CD14-positive monocyte (primary cell): ENCODE results near the gene FAM168B. TPM values are rescaled to one million over a fixed set of nuclear protein-coding genes. Genes with fewer than 3 reads are reported as not detected.

ENCODE experiments used
- DNase-seq, 3 donors: peaks; one replicate each; pipeline ENCODE4 v3.0.0-alpha.2; 2011 to 2022
- H2AFZ ChIP-seq: 2 replicates; pipeline ENCODE4 v1.6.0; 2012; ENCODE audit warnings: mild to moderate bottlenecking, low read depth, low read length, inconsistent platforms; ENCODE audit not compliant: insufficient read depth, poor library complexity, severe bottlenecking
- H3K27ac ChIP-seq, 2 donors: 1 replicate in 1 of 2; 2 replicates in 1 of 2; pipeline ENCODE4 v1.5.1; 2012 to 2013; ENCODE audit warnings: low read length in 2 of 2, control low read depth in 1 of 2, inconsistent platforms in 1 of 2, low read depth in 1 of 2, mild to moderate bottlenecking in 1 of 2
- H3K27me3 ChIP-seq, 2 donors: one replicate each; pipeline versions ENCODE4 v1.6.0 to v1.6.1; 2011 to 2013; ENCODE audit warnings: low read length in 2 of 2; ENCODE audit not compliant: control insufficient read depth in 2 of 2, insufficient read depth in 2 of 2
- H3K36me3 ChIP-seq, 2 donors: replicated peaks in 1 of 2; 1 replicate in 1 of 2; 2 replicates in 1 of 2; pipeline versions ENCODE4 v1.5.1 to v1.6.1; 2012 to 2013; ENCODE audit warnings: low read length in 2 of 2, control low read depth in 1 of 2, inconsistent platforms in 1 of 2, mild to moderate bottlenecking in 1 of 2; ENCODE audit not compliant: insufficient read depth in 2 of 2, control insufficient read depth in 1 of 2
- H3K4me1 ChIP-seq, 2 donors: 1 replicate in 1 of 2; 2 replicates in 1 of 2; pipeline versions ENCODE4 v1.5.1 to v1.6.1; 2012 to 2013; ENCODE audit warnings: low read length in 2 of 2, control low read depth in 1 of 2, inconsistent platforms in 1 of 2, mild to moderate bottlenecking in 1 of 2, moderate library complexity in 1 of 2; ENCODE audit not compliant: insufficient read depth in 2 of 2, control insufficient read depth in 1 of 2
- H3K4me2 ChIP-seq: replicated peaks from 2 replicates; pipeline ENCODE3; 2012; ENCODE audit warnings: low read length, moderate library complexity, mild to moderate bottlenecking; ENCODE audit not compliant: poor library complexity, severe bottlenecking; ENCODE audit errors: extremely low read depth
- H3K4me3 ChIP-seq, 3 experiments: fragments of 200-600 bp in 1 of 3; sonication (generic) in 1 of 3; replicated peaks in 1 of 3; 1 replicate in 2 of 3; 2 replicates in 1 of 3; pipeline ENCODE4 v1.5.1; 2011 to 2013; ENCODE audit warnings: low read length in 3 of 3, mild to moderate bottlenecking in 3 of 3, control low read depth in 2 of 3, low read depth in 2 of 3, inconsistent platforms in 1 of 3, moderate library complexity in 1 of 3
- H3K79me2 ChIP-seq: 2 replicates; pipeline ENCODE4 v1.6.0; 2012; ENCODE audit warnings: mild to moderate bottlenecking, control low read depth, inconsistent platforms, low read length, moderate library complexity; ENCODE audit not compliant: insufficient read depth
- H3K9ac ChIP-seq: 2 replicates; pipeline ENCODE4 v1.6.0; 2017; ENCODE audit warnings: low read length, mild to moderate bottlenecking; ENCODE audit not compliant: insufficient read depth, poor library complexity, severe bottlenecking
- H3K9me3 ChIP-seq, 2 donors: replicated peaks in 1 of 2; 1 replicate in 1 of 2; 2 replicates in 1 of 2; pipeline versions ENCODE4 v1.5.1 to v1.6.1; 2012 to 2013; ENCODE audit warnings: low read length in 2 of 2, control low read depth in 1 of 2; ENCODE audit not compliant: control insufficient read depth in 1 of 2, insufficient read depth in 1 of 2
- H4K20me1 ChIP-seq: 2 replicates; pipeline ENCODE4 v1.6.0; 2012; ENCODE audit warnings: mild to moderate bottlenecking, low read length, control low read depth, moderate library complexity; ENCODE audit not compliant: insufficient read depth
- H3K27ac Mint-ChIP-seq, 7 donors: one replicate each; pipeline ENCODE4 v1.8.0; 2020; ENCODE audit warnings: mild to moderate bottlenecking in 7 of 7, mixed read lengths in 7 of 7, moderate library complexity in 6 of 7, inconsistent platforms in 2 of 7
- H3K27me3 Mint-ChIP-seq, 3 donors: one replicate each; pipeline ENCODE4 v1.8.0; 2021 to 2022; ENCODE audit warnings: low read depth in 3 of 3, mild to moderate bottlenecking in 3 of 3, mixed read lengths in 3 of 3, moderate library complexity in 3 of 3, inconsistent platforms in 1 of 3
- H3K36me3 Mint-ChIP-seq, 2 donors: one replicate each; pipeline ENCODE4 v1.8.0; 2020; ENCODE audit warnings: mixed read lengths in 2 of 2, inconsistent platforms in 1 of 2, mild to moderate bottlenecking in 1 of 2
- H3K4me1 Mint-ChIP-seq: one replicate; pipeline ENCODE4 v1.8.0; 2020; ENCODE audit warnings: mild to moderate bottlenecking, mixed read lengths
- H3K4me3 Mint-ChIP-seq, 2 donors: one replicate each; pipeline ENCODE4 v1.8.0; 2020; ENCODE audit warnings: mild to moderate bottlenecking in 2 of 2, mixed read lengths in 2 of 2, moderate library complexity in 1 of 2
- H3K9me3 Mint-ChIP-seq, 7 donors: one replicate each; pipeline ENCODE4 v1.8.0; 2020 to 2022; ENCODE audit warnings: mixed read lengths in 7 of 7, mild to moderate bottlenecking in 6 of 7, moderate library complexity in 6 of 7, inconsistent platforms in 2 of 7
- CTCF ChIP-seq: fragments of 200-600 bp; IDR thresholded peaks from one replicate; pipeline ENCODE4 v1.8.0; 2022; ENCODE audit warnings: antibody characterized with exemption, mild to moderate bottlenecking
- WGBS: methylation state at CpG from one replicate; pipeline ENCODE4 v1.1.5; 2013; ENCODE audit warnings: missing lambda C conversion rate; ENCODE audit not compliant: insufficient coverage; 5-methylcytosine and 5-hydroxymethylcytosine counted together
- intact Hi-C, 2 donors: fragments of 100-400 bp; cut with micrococcal nuclease; formaldehyde crosslinking; loops; one replicate each; pipeline versions ENCODE4 v1.15.0 to v1.15.1; 2023
- polyA minus RNA-seq: library from RNA; depleted of rRNA, polyadenylated mRNA; stranded (reverse); fragments of >200 nt; gene quantifications from 2 replicates; pipeline ENCODE4 v1.2.3, GENCODE V29; 2012
- polyA plus RNA-seq, 3 donors: library from polyadenylated mRNA; depleted of rRNA in 1 of 3; unstranded in 2 of 3; stranded (reverse) in 1 of 3; fragments of 300-500 nt in 2 of 3; fragments of >200 nt in 1 of 3; fragmentation: Illumina TruSeq in 2 of 3; gene quantifications; 1 replicate in 2 of 3; 2 replicates in 1 of 3; pipeline ENCODE4 v1.2.3, GENCODE V29; 2012 to 2021
- total RNA-seq, 12 experiments: library from RNA in 1 of 12; stranded (reverse) in 1 of 12; fragments of 120-200 nt in 1 of 12; gene quantifications; one replicate each; pipeline ENCODE4 v1.2.4 and lab custom pipeline; 2013 to 2026; ENCODE audit warnings: mixed read lengths in 6 of 12, inconsistent platforms in 1 of 12

The FAM168B gene
- total RNA-seq (2013), result 17.9 TPM
- polyA plus RNA-seq, result 10 to 100 TPM; 20.5 to 33.2 (median 22.6) TPM
- 20.4 and 29.0 TPM in 2 replicates for polyA minus RNA-seq
- 69.2 to 190 (median 122) reads per million in 11 experiments for total RNA-seq (lab: John Stamatoyannopoulos, UW)

GRCh38 chr2:131093006-131093695, at the start of gene FAM168B:
FAM168B (minus strand) TSS chr2:131093460; CDS start chr2:131082646, 10,814 bp downstream.
- Histone ChIP-seq H3K4me3 (peak within 1 kb of the TSS; percentile 56 to 97 (median 80)), H3K9me3 (no peaks in the 10 kb centered on the region), H3K79me2 (peaks cover 48% of the 10 kb centered on the region), H3K9ac (peak within 1 kb of the TSS; percentile 85), H3K27ac (peak within 1 kb of the TSS; percentile 88 to 91), H4K20me1 (peaks cover 47% of the 10 kb centered on the region), H3K27me3 (no peaks in the 10 kb centered on the region), H3K36me3 (peaks cover 5 to 11% of the 10 kb centered on the region in 2 donors), H3K4me2 (peak within 1 kb of the TSS; percentile 72), H2AFZ (peak within 1 kb of the TSS; percentile 97), H3K4me1 (peaks cover 12 to 19% of the 10 kb centered on the region in 2 donors)
- H3K36me3 Mint-ChIP-seq, result peaks cover 9 to 20% of the 10 kb centered on the region in 2 donors
- peak; percentile 81 to 90 (median 85) for DNase-seq
- WGBS, result under 1% methylated on average over 106 of the region's 107 CpGs
- peak within 1 kb of the TSS; percentile 86 to 97 (median 96) for H3K27ac Mint-ChIP-seq
- intact Hi-C loops, result loop anchor here in 1 of 2 donors (1.0 to 5.0 kb wide), 2 partner anchors 13 to 34 kb away; no protein-coding TSS in a partner anchor
- peaks cover 13% of the 10 kb centered on the region for H3K4me1 Mint-ChIP-seq
- peaks cover 0 to 7% (median 2%) of the 10 kb centered on the region in 3 donors for H3K27me3 Mint-ChIP-seq
- H3K4me3 Mint-ChIP-seq, result peak within 1 kb of the TSS; percentile 90 to 96
- TF ChIP-seq CTCF, result no peak
- H3K9me3 Mint-ChIP-seq, result peaks cover 0 to 2% (median 0%) of the 10 kb centered on the region in 7 donors

GRCh38 chr2:131142849-131143248, 49.6 kb upstream of the FAM168B start:
- Histone ChIP-seq H3K9ac (no peak overlapping the region), H4K20me1 (peaks cover 86% of the 10 kb centered on the region), H3K27ac (no peak overlapping the region), H3K36me3 (peaks cover 91 to 97% of the 10 kb centered on the region in 2 donors), H3K79me2 (peaks cover 19% of the 10 kb centered on the region), H3K4me2 (no peak overlapping the region), H2AFZ (no peak overlapping the region), H3K27me3 (no peaks in the 10 kb centered on the region), H3K4me1 (no peaks in the 10 kb centered on the region), H3K9me3 (no peaks in the 10 kb centered on the region), H3K4me3 (no peak overlapping the region)
- Mint-ChIP-seq H3K27me3 (no peaks in the 10 kb centered on the region), H3K27ac (no peak overlapping the region), H3K9me3 (no peaks in the 10 kb centered on the region), H3K4me3 (no peak overlapping the region), H3K4me1 (no peaks in the 10 kb centered on the region), H3K36me3 (peaks cover 89 to 96% of the 10 kb centered on the region in 2 donors)
- DNase-seq, result no peak
- intact Hi-C loops, result no loop called here
- 100% methylated on average over 1 of the region's 5 CpGs for WGBS
- no peak for TF ChIP-seq CTCF
